ENCODE data around the gene UBQLN4.

Gene UBQLN4

GRCh38 chr1:156090840-156091188 lies 37.2 kb upstream of the UBQLN4 start:
- H3K9ac ChIP-seq (ENCODE audit: low read depth, low read length): no peak overlapping the region

GRCh38 chr1:156090138-156090839 lies 36.7 kb upstream of the UBQLN4 start:
- Histone ChIP-seq H3K27me3 (ENCODE audit: control insufficient read depth, insufficient read depth, low read length) (no peaks in the 10 kb centered on the region), H3K4me1 (ENCODE audit: control insufficient read depth, insufficient read depth, low read length) (peaks cover 5% of the 10 kb centered on the region), H3K9ac (ENCODE audit: low read depth, low read length) (no peak overlapping the region), H3K36me3 (ENCODE audit: control insufficient read depth, insufficient read depth, low read length) (no peaks in the 10 kb centered on the region), H3K9me3 (ENCODE audit: control insufficient read depth, insufficient read depth, low read length) (no peaks in the 10 kb centered on the region), H3K4me3 (ENCODE audit: low read depth, low read length) (no peak overlapping the region)

More at GRCh38 chr1:156090840-156091188, 37.2 kb upstream of the UBQLN4 start:
- H3K4me1 ChIP-seq (ENCODE audit: control insufficient read depth, insufficient read depth, low read length): peaks cover 5% of the 10 kb centered on the region
- no peaks in the 10 kb centered on the region for H3K9me3 ChIP-seq (ENCODE audit: control insufficient read depth, insufficient read depth, low read length)
- no peaks in the 10 kb centered on the region for H3K27me3 ChIP-seq (ENCODE audit: control insufficient read depth, insufficient read depth, low read length)
- no peaks in the 10 kb centered on the region for H3K36me3 ChIP-seq (ENCODE audit: control insufficient read depth, insufficient read depth, low read length)
- no peak overlapping the region for H3K4me3 ChIP-seq (ENCODE audit: low read depth, low read length)

GRCh38 chr1:156089704-156090103 lies 36.1 kb upstream of the UBQLN4 start:
- Histone ChIP-seq H3K9ac (ENCODE audit: low read depth, low read length) (no peak overlapping the region), H3K9me3 (ENCODE audit: control insufficient read depth, insufficient read depth, low read length) (no peaks in the 10 kb centered on the region), H3K36me3 (ENCODE audit: control insufficient read depth, insufficient read depth, low read length) (no peaks in the 10 kb centered on the region), H3K4me3 (ENCODE audit: low read depth, low read length) (no peak overlapping the region), H3K4me1 (ENCODE audit: control insufficient read depth, insufficient read depth, low read length) (peaks cover 9% of the 10 kb centered on the region), H3K27me3 (ENCODE audit: control insufficient read depth, insufficient read depth, low read length) (no peaks in the 10 kb centered on the region)

- Histone ChIP-seq H3K4me3 (ENCODE audit: low read depth, low read length) (no peak overlapping the region), H3K36me3 (ENCODE audit: control insufficient read depth, insufficient read depth, low read length) (no peaks in the 10 kb centered on the region), H3K4me1 (ENCODE audit: control insufficient read depth, insufficient read depth, low read length) (peaks cover 14% of the 10 kb centered on the region), H3K9me3 (ENCODE audit: control insufficient read depth, insufficient read depth, low read length) (no peaks in the 10 kb centered on the region), H3K9ac (ENCODE audit: low read depth, low read length) (no peak overlapping the region), H3K27me3 (ENCODE audit: control insufficient read depth, insufficient read depth, low read length) (no peaks in the 10 kb centered on the region)
Measured at GRCh38 chr1:156086256-156086662, 32.7 kb upstream of the UBQLN4 start.

GRCh38 chr1:156083800-156084790 lies 30.5 kb upstream of the UBQLN4 start:
- Histone ChIP-seq H3K9ac (ENCODE audit: low read depth, low read length) (no peak overlapping the region), H3K27me3 (ENCODE audit: control insufficient read depth, insufficient read depth, low read length) (peaks cover 7% of the 10 kb centered on the region), H3K4me3 (ENCODE audit: low read depth, low read length) (peak overlapping the region; percentile 66), H3K36me3 (ENCODE audit: control insufficient read depth, insufficient read depth, low read length) (no peaks in the 10 kb centered on the region), H3K9me3 (ENCODE audit: control insufficient read depth, insufficient read depth, low read length) (no peaks in the 10 kb centered on the region), H3K4me1 (ENCODE audit: control insufficient read depth, insufficient read depth, low read length) (peaks cover 16% of the 10 kb centered on the region)

GRCh38 chr1:156082309-156083091 lies 28.9 kb upstream of the UBQLN4 start, which contains the start of gene MEX3A:
Gene MEX3A, minus strand, starts transcription at chr1:156082465. Its CDS starts 467 bp downstream, at chr1:156081998.
- H3K4me1 ChIP-seq (ENCODE audit: control insufficient read depth, insufficient read depth, low read length): peaks cover 23% of the 10 kb centered on the region

GRCh38 chr1:156081917-156082308 lies 28.3 kb upstream of the UBQLN4 start:
- peaks cover 23% of the 10 kb centered on the region for H3K27me3 ChIP-seq (ENCODE audit: control insufficient read depth, insufficient read depth, low read length)
- no peak overlapping the region for H3K9ac ChIP-seq (ENCODE audit: low read depth, low read length)
- peak overlapping the region; percentile 70 for H3K4me3 ChIP-seq (ENCODE audit: low read depth, low read length)
- peaks cover 2% of the 10 kb centered on the region for H3K36me3 ChIP-seq (ENCODE audit: control insufficient read depth, insufficient read depth, low read length)
- H3K4me1 ChIP-seq (ENCODE audit: control insufficient read depth, insufficient read depth, low read length): peaks cover 25% of the 10 kb centered on the region
- no peaks in the 10 kb centered on the region for H3K9me3 ChIP-seq (ENCODE audit: control insufficient read depth, insufficient read depth, low read length)

More at GRCh38 chr1:156082309-156083091, 28.9 kb upstream of the UBQLN4 start, which contains the start of gene MEX3A:
- peak within 1 kb of the TSS; percentile 94 for H3K4me3 ChIP-seq (ENCODE audit: low read depth, low read length)
- no peaks in the 10 kb centered on the region for H3K36me3 ChIP-seq (ENCODE audit: control insufficient read depth, insufficient read depth, low read length)
- H3K9me3 ChIP-seq (ENCODE audit: control insufficient read depth, insufficient read depth, low read length): no peaks in the 10 kb centered on the region
- peaks cover 21% of the 10 kb centered on the region for H3K27me3 ChIP-seq (ENCODE audit: control insufficient read depth, insufficient read depth, low read length)
- peak within 1 kb of the TSS; percentile 83 for H3K9ac ChIP-seq (ENCODE audit: low read depth, low read length)

- peaks cover 23% of the 10 kb centered on the region for H3K27me3 ChIP-seq (ENCODE audit: control insufficient read depth, insufficient read depth, low read length)
- H3K36me3 ChIP-seq (ENCODE audit: control insufficient read depth, insufficient read depth, low read length): peaks cover 6% of the 10 kb centered on the region
- no peaks in the 10 kb centered on the region for H3K9me3 ChIP-seq (ENCODE audit: control insufficient read depth, insufficient read depth, low read length)
- peaks cover 23% of the 10 kb centered on the region for H3K4me1 ChIP-seq (ENCODE audit: control insufficient read depth, insufficient read depth, low read length)
- peak overlapping the region; percentile 94 for H3K4me3 ChIP-seq (ENCODE audit: low read depth, low read length)
- peak overlapping the region; percentile 83 for H3K9ac ChIP-seq (ENCODE audit: low read depth, low read length)
Measured at GRCh38 chr1:156081180-156081916, 27.8 kb upstream of the UBQLN4 start.

- Histone ChIP-seq H3K9ac (ENCODE audit: low read depth, low read length) (peak overlapping the region; percentile 83), H3K4me1 (ENCODE audit: control insufficient read depth, insufficient read depth, low read length) (peaks cover 25% of the 10 kb centered on the region), H3K9me3 (ENCODE audit: control insufficient read depth, insufficient read depth, low read length) (no peaks in the 10 kb centered on the region), H3K27me3 (ENCODE audit: control insufficient read depth, insufficient read depth, low read length) (peaks cover 23% of the 10 kb centered on the region), H3K4me3 (ENCODE audit: low read depth, low read length) (peak overlapping the region; percentile 94), H3K36me3 (ENCODE audit: control insufficient read depth, insufficient read depth, low read length) (peaks cover 6% of the 10 kb centered on the region)
Measured at GRCh38 chr1:156080863-156081179, 27.2 kb upstream of the UBQLN4 start.

- H3K4me3 ChIP-seq (ENCODE audit: low read depth, low read length): peak overlapping the region; percentile 94
- H3K27me3 ChIP-seq (ENCODE audit: control insufficient read depth, insufficient read depth, low read length): peaks cover 23% of the 10 kb centered on the region
- peaks cover 29% of the 10 kb centered on the region for H3K4me1 ChIP-seq (ENCODE audit: control insufficient read depth, insufficient read depth, low read length)
- peaks cover 6% of the 10 kb centered on the region for H3K36me3 ChIP-seq (ENCODE audit: control insufficient read depth, insufficient read depth, low read length)
- H3K9me3 ChIP-seq (ENCODE audit: control insufficient read depth, insufficient read depth, low read length): no peaks in the 10 kb centered on the region
- H3K9ac ChIP-seq (ENCODE audit: low read depth, low read length): peak overlapping the region; percentile 83
Measured at GRCh38 chr1:156080241-156080862, 26.8 kb upstream of the UBQLN4 start.

Data from iPS-15b (cell line).